Measurements from ENCODE around the gene MAPK12. TPM values are rescaled to one million over a fixed set of nuclear protein-coding genes. Genes with fewer than 3 reads are reported as not detected.

MAPK12 gene
- polyA plus RNA-seq, 1 experiment, result 51.4 TPM

GRCh38 chr22:50299785-50300619 lies 38.5 kb upstream of the MAPK12 start:
- no peak for TF ChIP-seq CTCF (IDR thresholded peaks at IDR 0.05; ENCODE audit: insufficient read depth, low read depth, low read length)
- Histone ChIP-seq H3K27me3 (ENCODE audit: control insufficient read depth, insufficient read depth, low read length) (no peaks in the 10 kb centered on the region), H3K36me3 (ENCODE audit: control insufficient read depth, insufficient read depth, low read length) (peaks cover 22% of the 10 kb centered on the region), H3K4me3 (ENCODE audit: low read depth, low read length) (peak overlapping the region; percentile 41)
- ChIA-PET POLR2A (no interaction called here), CTCF (interaction anchor here (1.9 kb wide), 1 partner anchor 23 kb away, joined by 6 read pairs; no protein-coding TSS in a partner anchor)
- DNase-seq (ENCODE audit: low read depth), result no peak

- POLR2A ChIA-PET, result no interaction called here
- CTCF ChIA-PET, result interaction anchor here (0.8 to 1.9 kb wide), 3 partner anchors 22 to 28 kb away, joined by 3 to 8 read pairs (median 6); partner anchors contain the start of gene DENND6B
- no peaks in the 10 kb centered on the region for H3K27me3 ChIP-seq (ENCODE audit: control insufficient read depth, insufficient read depth, low read length)
- no peak for TF ChIP-seq CTCF (IDR thresholded peaks at IDR 0.05; ENCODE audit: insufficient read depth, low read depth, low read length)
- peaks cover 20% of the 10 kb centered on the region for H3K36me3 ChIP-seq (ENCODE audit: control insufficient read depth, insufficient read depth, low read length)
- DNase-seq (ENCODE audit: low read depth), result no peak
- H3K4me3 ChIP-seq (ENCODE audit: low read depth, low read length), result peak overlapping the region; percentile 41
These were observed 37.7 kb upstream of the MAPK12 start for GRCh38 chr22:50298937-50299784.

- Histone ChIP-seq H3K27me3 (ENCODE audit: control insufficient read depth, insufficient read depth, low read length) (no peaks in the 10 kb centered on the region), H3K4me3 (ENCODE audit: low read depth, low read length) (no peak overlapping the region), H3K36me3 (ENCODE audit: control insufficient read depth, insufficient read depth, low read length) (peaks cover 20% of the 10 kb centered on the region)
- TF ChIP-seq CTCF (IDR thresholded peaks at IDR 0.05; ENCODE audit: insufficient read depth, low read depth, low read length), result no peak
- DNase-seq (ENCODE audit: low read depth), result no peak
- CTCF ChIA-PET, result interaction anchor here (0.8 to 1.9 kb wide), 3 partner anchors 22 to 29 kb away, joined by 3 to 8 read pairs (median 6); partner anchors contain the start of gene DENND6B
- POLR2A ChIA-PET, result no interaction called here
These were observed 36.8 kb upstream of the MAPK12 start for GRCh38 chr22:50298266-50298637.

- Histone ChIP-seq H3K27me3 (ENCODE audit: control insufficient read depth, insufficient read depth, low read length) (no peaks in the 10 kb centered on the region), H3K4me3 (ENCODE audit: low read depth, low read length) (no peak overlapping the region), H3K36me3 (ENCODE audit: control insufficient read depth, insufficient read depth, low read length) (peaks cover 20% of the 10 kb centered on the region)
- CTCF ChIA-PET, result interaction anchor here (1.4 kb wide), 1 partner anchor 30 kb away, joined by 3 read pairs; no protein-coding TSS in a partner anchor
- POLR2A ChIA-PET, result no interaction called here
- TF ChIP-seq CTCF (IDR thresholded peaks at IDR 0.05; ENCODE audit: insufficient read depth, low read depth, low read length), result no peak
- DNase-seq (ENCODE audit: low read depth), result no peak
These were observed 36.2 kb upstream of the MAPK12 start for GRCh38 chr22:50297510-50298265.
